ENCODE measurements around the gene AMBRA1. TPM values are rescaled to one million over a fixed set of nuclear protein-coding genes. Genes with fewer than 3 reads are reported as not detected.

AMBRA1 gene
- total RNA-seq, 4 donors from 2014 or later: 25.7 to 33.1 (median 30.2) TPM

GRCh38 chr11:46422588-46422987, 171.2 kb downstream of the AMBRA1 start:
- Histone ChIP-seq H3K27ac (no peak overlapping the region), H3K9me3 (no peaks in the 10 kb centered on the region), H3K4me3 (no peak overlapping the region), H3K4me1 (no peaks in the 10 kb centered on the region), H3K36me3 (peaks cover 0 to 71% of the 10 kb centered on the region in 2 donors), H3K27me3 (no peaks in the 10 kb centered on the region)
- TF ChIP-seq POLR2A (IDR thresholded peaks at IDR 0.05) (no peak), EP300 (IDR thresholded peaks at IDR 0.05) (no peak), CTCF (IDR thresholded peaks at IDR 0.05) (no peak), POLR2AphosphoS5 (IDR thresholded peaks at IDR 0.05) (no peak)
- 63 to 78% methylated on average over 7 of the region's 7 CpGs for WGBS, 2 donors (ENCODE audit: low coverage in 1 of 2)
- no peak for ATAC-seq

- 67 to 75% methylated on average over 5 to 6 of the region's 8 CpGs for WGBS, 2 donors (ENCODE audit: low coverage in 1 of 2)
These were observed 172.5 kb downstream of the AMBRA1 start for GRCh38 chr11:46421257-46421880.

GRCh38 chr11:46420513-46420912, 173.3 kb downstream of the AMBRA1 start:
- Histone ChIP-seq H3K36me3 (peaks cover 0 to 74% of the 10 kb centered on the region in 2 donors), H3K27me3 (no peaks in the 10 kb centered on the region), H3K4me1 (no peaks in the 10 kb centered on the region), H3K4me3 (no peak overlapping the region), H3K27ac (no peak overlapping the region), H3K9me3 (no peaks in the 10 kb centered on the region)
- ATAC-seq: no peak
- WGBS, 2 donors (ENCODE audit: low coverage in 1 of 2): 89 to 100% methylated on average over 1 of the region's 1 CpG
- TF ChIP-seq EP300 (IDR thresholded peaks at IDR 0.05): no peak

More at GRCh38 chr11:46421257-46421880, 172.5 kb downstream of the AMBRA1 start:
- no peak overlapping the region for H3K4me3 ChIP-seq
- H3K27me3 ChIP-seq: no peaks in the 10 kb centered on the region
- H3K9me3 ChIP-seq: no peaks in the 10 kb centered on the region
- TF ChIP-seq CTCF (IDR thresholded peaks at IDR 0.05) (no peak), POLR2A (IDR thresholded peaks at IDR 0.05) (no peak), EP300 (IDR thresholded peaks at IDR 0.05) (no peak), POLR2AphosphoS5 (IDR thresholded peaks at IDR 0.05) (no peak)
- H3K36me3 ChIP-seq: peaks cover 0 to 73% of the 10 kb centered on the region in 2 donors
- no peak for ATAC-seq
- no peaks in the 10 kb centered on the region for H3K4me1 ChIP-seq
- H3K27ac ChIP-seq: no peak overlapping the region

GRCh38 chr11:46418751-46419150, 175.1 kb downstream of the AMBRA1 start:
- no peak for TF ChIP-seq CTCF (IDR thresholded peaks at IDR 0.05)
- no peak for TF ChIP-seq POLR2A (IDR thresholded peaks at IDR 0.05)
- no peak for TF ChIP-seq POLR2AphosphoS5 (IDR thresholded peaks at IDR 0.05)
- no peak for TF ChIP-seq EP300 (IDR thresholded peaks at IDR 0.05)
- H3K36me3 ChIP-seq: peaks cover 0 to 81% of the 10 kb centered on the region in 2 donors
- H3K4me1 ChIP-seq: no peaks in the 10 kb centered on the region
- 78 to 85% methylated on average over 4 to 5 of the region's 5 CpGs for WGBS, 2 donors (ENCODE audit: low coverage in 1 of 2)
- H3K27ac ChIP-seq: no peak overlapping the region
- no peak for ATAC-seq
- no peak overlapping the region for H3K4me3 ChIP-seq
- no peaks in the 10 kb centered on the region for H3K9me3 ChIP-seq
- H3K27me3 ChIP-seq: no peaks in the 10 kb centered on the region

- no peak for TF ChIP-seq CTCF (IDR thresholded peaks at IDR 0.05)
- TF ChIP-seq POLR2A (IDR thresholded peaks at IDR 0.05): no peak
- TF ChIP-seq POLR2AphosphoS5 (IDR thresholded peaks at IDR 0.05): no peak
- TF ChIP-seq EP300 (IDR thresholded peaks at IDR 0.05): no peak
- H3K27ac ChIP-seq: no peak overlapping the region
- WGBS, 2 donors (ENCODE audit: low coverage in 1 of 2): 75 to 89% methylated on average over 4 to 5 of the region's 7 CpGs
- no peak for ATAC-seq
- H3K4me1 ChIP-seq: no peaks in the 10 kb centered on the region
- no peaks in the 10 kb centered on the region for H3K9me3 ChIP-seq
- peaks cover 0 to 89% of the 10 kb centered on the region in 2 donors for H3K36me3 ChIP-seq
- H3K4me3 ChIP-seq: no peak overlapping the region
- no peaks in the 10 kb centered on the region for H3K27me3 ChIP-seq
These were observed 176.1 kb downstream of the AMBRA1 start for GRCh38 chr11:46417711-46418110.
